Colonic mucosa (tissue), 4 donors: Measurements from ENCODE around the gene FOXD4L1. TPM values are rescaled to one million over a fixed set of nuclear protein-coding genes. Genes with fewer than 3 reads are reported as not detected.
A peak's percentile ranks its signal among the peaks of the same experiment; 100 is the strongest.
"Not testable (repeated sequence)": the region's sequence is repeated elsewhere in the genome, so short reads cannot be mapped to it uniquely, and the experiment has no call there.

ENCODE experiments used
- DNase-seq: peaks from one replicate; pipeline ENCODE4 v3.0.0-alpha.2; 2020
- H3K27ac ChIP-seq: fragments of 200-600 bp; one replicate; pipeline ENCODE4 v1.8.0; 2021
- H3K27me3 ChIP-seq: fragments of 200-600 bp; one replicate; pipeline ENCODE4 v1.8.0; 2021
- H3K36me3 ChIP-seq: fragments of 200-600 bp; one replicate; pipeline ENCODE4 v1.8.0; 2021
- H3K4me1 ChIP-seq: fragments of 200-600 bp; one replicate; pipeline ENCODE4 v1.8.0; 2021; ENCODE audit warnings: mild to moderate bottlenecking
- H3K4me3 ChIP-seq: fragments of 200-600 bp; one replicate; pipeline ENCODE4 v1.8.0; 2021
- H3K9ac ChIP-seq, 2 donors: one replicate each; pipeline ENCODE4 v1.7.0; 2013; ENCODE audit warnings: control low read depth in 2 of 2, low read depth in 2 of 2, low read length in 2 of 2
- H3K9me3 ChIP-seq: fragments of 200-600 bp; one replicate; pipeline ENCODE4 v1.8.0; 2021
- intact Hi-C: fragments of 100-400 bp; cut with DNase I; formaldehyde crosslinking; loops from one replicate; pipeline ENCODE4 v1.14.1; 2022
- total RNA-seq, 2 donors: library from RNA; stranded (reverse); fragmentation: NEBNext Ultra II Directional in 1 of 2; extraction: Animal tissue kit (Norgen Biotek cat#: 25700) in 1 of 2; gene quantifications; one replicate each; pipeline ENCODE4 v1.2.1, GENCODE V29; 2021
- donor health status: healthy.
- donor health status: DM: no; HTN: no; CAD: no.
- donor health status: DM: no; HTN: no; CAD: no.

The FOXD4L1 gene
- total RNA-seq, 2 donors from 2014 or later, result not detected

GRCh38 chr2:113540834-113541203, 42.4 kb downstream of the FOXD4L1 start:
- H3K4me1 ChIP-seq, H3K27ac ChIP-seq, DNase-seq, H3K36me3 ChIP-seq, H3K4me3 ChIP-seq, H3K9ac ChIP-seq, intact Hi-C loops, H3K27me3 ChIP-seq, H3K9me3 ChIP-seq: not testable (repeated sequence)

DNA sequence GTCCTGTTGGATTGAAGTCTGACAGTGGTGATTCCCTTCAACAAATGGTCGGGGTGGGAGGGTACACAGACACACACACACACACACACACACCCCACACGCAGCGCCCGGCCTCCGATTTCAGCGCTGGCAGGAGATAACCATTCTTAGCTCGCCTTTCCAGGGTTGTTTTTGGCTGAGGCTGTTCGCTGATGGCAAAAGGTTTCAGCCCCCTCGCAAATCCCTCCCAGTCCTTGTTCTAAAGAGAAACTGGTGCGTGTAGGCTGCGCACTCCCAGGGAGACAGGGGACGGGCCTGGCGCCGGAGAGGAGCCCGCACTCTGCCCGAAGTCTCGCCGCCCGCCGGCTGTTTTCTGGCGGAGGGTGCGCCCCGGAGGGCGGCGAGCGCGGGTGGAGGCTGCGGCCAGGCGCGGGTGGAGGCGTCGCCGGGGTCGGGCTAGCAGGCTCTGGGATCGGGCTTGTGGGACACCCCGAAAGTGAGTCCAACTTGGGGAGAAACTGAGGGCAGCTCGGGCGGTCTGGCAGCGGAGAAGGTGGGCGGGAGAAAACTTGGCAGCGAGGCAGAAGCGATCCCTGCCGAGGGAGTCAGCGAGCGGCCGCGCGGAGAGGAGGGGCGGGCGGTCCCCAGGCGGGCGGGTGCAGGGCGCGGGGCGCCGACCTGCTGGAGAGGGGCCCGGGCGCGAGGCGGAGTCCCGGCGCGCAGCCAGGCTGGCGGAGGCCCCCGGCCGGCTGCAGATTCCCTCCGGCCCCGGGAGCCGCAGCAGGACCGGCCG, 42.9 kb downstream of the FOXD4L1 start:
- H3K27me3 ChIP-seq, H3K9me3 ChIP-seq, H3K4me1 ChIP-seq, intact Hi-C loops, H3K36me3 ChIP-seq: not testable (repeated sequence)
- Histone ChIP-seq H3K4me3 (peak overlapping the region; percentile 45), H3K9ac (peak overlapping the region in 1 of 2 donors; percentile 43), H3K27ac (peak overlapping the region; percentile 72)
- peak; percentile 27 for DNase-seq

- H3K27me3 ChIP-seq, H3K4me1 ChIP-seq, intact Hi-C loops, H3K36me3 ChIP-seq, H3K9me3 ChIP-seq, DNase-seq: not testable (repeated sequence)
- Histone ChIP-seq H3K4me3 (peak overlapping the region; percentile 45), H3K9ac (peak overlapping the region in 1 of 2 donors; percentile 12), H3K27ac (peak overlapping the region; percentile 72)
These were observed 43.6 kb downstream of the FOXD4L1 start for GRCh38 chr2:113541976-113542485.

DNA sequence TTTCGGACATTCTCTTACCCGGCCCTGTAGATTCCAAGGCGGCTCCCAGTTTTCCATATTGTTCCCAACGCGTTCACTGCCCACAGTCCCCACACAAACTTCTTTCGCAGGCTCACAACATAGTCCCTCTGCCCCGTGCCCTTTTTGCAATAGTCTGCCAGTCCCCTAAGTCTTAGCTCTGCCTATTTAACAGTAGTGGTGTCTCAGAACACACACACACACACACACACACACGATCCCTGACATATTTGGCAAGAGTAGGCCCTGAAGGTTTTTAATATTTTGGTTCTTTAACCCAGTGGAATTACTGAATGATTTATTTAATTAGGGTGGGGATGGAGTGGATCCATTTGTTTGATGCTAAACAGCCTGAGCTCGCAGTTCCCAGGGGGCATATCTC, 44.1 kb downstream of the FOXD4L1 start:
- H3K9me3 ChIP-seq, H3K9ac ChIP-seq, H3K36me3 ChIP-seq, H3K4me3 ChIP-seq, H3K27ac ChIP-seq, H3K4me1 ChIP-seq, H3K27me3 ChIP-seq, DNase-seq, intact Hi-C loops: not testable (repeated sequence)

Other genes starting within 250 kb of the FOXD4L1 start
- 1 to 10 TPM; 1.1 to 1.9 TPM for gene PAX8, start 219.7 kb upstream of the FOXD4L1 start, total RNA-seq
- 10 to 100 TPM; 27.4 to 33.5 TPM for gene ZNG1B, start 61.0 kb upstream of the FOXD4L1 start, total RNA-seq
- 10 to 100 TPM in 1 of 2 donors, 1 to 10 TPM in 1; 9.3 to 19.4 TPM for gene RABL2A, start 128.6 kb downstream of the FOXD4L1 start, total RNA-seq